K562 (cell line): ENCODE data around the gene CNR2. TPM values are rescaled to one million over a fixed set of nuclear protein-coding genes. Genes with fewer than 3 reads are reported as not detected.

Experiments used
- ATAC-seq: fragments of 200-7000 bp; cut with Tn5 transposase; 3 replicates; pipeline ENCODE4 v1.9.1; 2020; ENCODE audit warnings: moderate library complexity
- BruUV-seq: library from RNA; stranded (reverse); fragments of 400-500 nt; replicated peaks from 2 replicates; lab custom pipeline; 2021; lab: Mats Ljungman, UMichigan
- CTCF ChIA-PET: fragments of 300-600 bp; formaldehyde crosslinking; extraction: SDS; loops from one replicate; lab custom pipeline; 2021; ENCODE audit warnings: low intra/inter-chr PET ratio; lab: Yijun Ruan, JAX
- POLR2A ChIA-PET: fragments of 300-600, 350-650 bp; sonication (Branson Sonifier 250); formaldehyde crosslinking; extraction: SDS; loops from one replicate; lab custom pipeline; 2021; ENCODE audit warnings: antibody characterized with exemption, inconsistent platforms; lab: Yijun Ruan, JAX
- DNase-seq, 4 experiments: peaks; one replicate each; pipeline versions ENCODE4 v3.0.0 to v3.0.0-alpha.2; 2011 to 2018; ENCODE audit warnings: low spot score in 3 of 4, mixed read lengths in 3 of 4; ENCODE audit errors: extremely low read depth in 1 of 4
- FAIRE-seq: peaks from 2 replicates; lab custom pipeline; 2011; peaks lifted over from hg19 to GRCh38; lab: Jason Lieb, UNC
- H2AFZ ChIP-seq: 2 replicates; pipeline ENCODE4 v1.6.0; 2011; ENCODE audit warnings: low read depth, low read length, control low read depth, inconsistent platforms
- H3K27ac ChIP-seq: fragments of 200-600 bp; 3 replicates; pipeline ENCODE4 v1.8.0; 2011; ENCODE audit warnings: low read depth, mild to moderate bottlenecking, control low read depth, inconsistent platforms, low read length, moderate library complexity, mixed read lengths; ENCODE audit errors: extremely low read depth
- H3K27me3 ChIP-seq, 2 experiments: fragments of 300-600 bp in 1 of 2; 2 replicates in 1 of 2; 3 replicates in 1 of 2; pipeline versions ENCODE4 v1.6.0 to v1.8.0; 2011; ENCODE audit warnings: inconsistent platforms in 2 of 2, low read length in 2 of 2, mild to moderate bottlenecking in 1 of 2, mixed read lengths in 1 of 2, moderate library complexity in 1 of 2; ENCODE audit not compliant: control insufficient read depth in 2 of 2, insufficient read depth in 2 of 2
- H3K36me3 ChIP-seq: fragments of 300-600 bp; 3 replicates; pipeline ENCODE4 v1.8.0; 2011; ENCODE audit warnings: mild to moderate bottlenecking, low read length, inconsistent platforms; ENCODE audit not compliant: control insufficient read depth, insufficient read depth
- H3K4me1 ChIP-seq, 2 experiments: fragments of 200-600 bp in 1 of 2; replicated peaks in 1 of 2; 2 replicates in 1 of 2; 3 replicates in 1 of 2; pipeline versions ENCODE4 v1.5.1 to v1.8.0; 2011; ENCODE audit warnings: inconsistent platforms in 2 of 2, low read length in 2 of 2, mild to moderate bottlenecking in 1 of 2, mixed read lengths in 1 of 2, moderate library complexity in 1 of 2; ENCODE audit not compliant: control insufficient read depth in 2 of 2, insufficient read depth in 2 of 2
- H3K4me2 ChIP-seq: 2 replicates; pipeline ENCODE4 v1.6.1; 2011; ENCODE audit warnings: low read length, control low read depth, inconsistent platforms, mixed read lengths; ENCODE audit not compliant: insufficient read depth
- H3K4me3 ChIP-seq: fragments of 200-600 bp; sonication (generic), shearing (Covaris generic); 2 replicates; pipeline ENCODE4 v1.5.1; 2016; ENCODE audit warnings: control low read depth, inconsistent platforms
- H3K79me2 ChIP-seq: fragments of 200-600 bp; 3 replicates; pipeline ENCODE4 v1.8.0; 2011; ENCODE audit warnings: low read length, inconsistent platforms; ENCODE audit not compliant: control insufficient read depth, insufficient read depth
- H3K9ac ChIP-seq, 2 experiments: 2 replicates each; pipeline versions ENCODE4 v1.6.0 to v1.6.1; 2011; ENCODE audit warnings: low read depth in 2 of 2, low read length in 2 of 2, control low read depth in 1 of 2, inconsistent platforms in 1 of 2, mild to moderate bottlenecking in 1 of 2, mixed read lengths in 1 of 2; ENCODE audit not compliant: insufficient read depth in 1 of 2
- H3K9me1 ChIP-seq: one replicate; pipeline ENCODE4 v1.6.0; 2011; ENCODE audit warnings: inconsistent platforms, mild to moderate bottlenecking, low read length, moderate library complexity; ENCODE audit not compliant: control insufficient read depth, insufficient read depth
- H3K9me3 ChIP-seq: replicated peaks from 2 replicates; pipeline ENCODE4 v1.5.1; 2011; ENCODE audit warnings: low read depth, low read length, inconsistent platforms; ENCODE audit not compliant: control insufficient read depth, insufficient read depth
- H4K20me1 ChIP-seq: replicated peaks from 2 replicates; pipeline ENCODE4 v1.6.1; 2011; ENCODE audit warnings: low read length, inconsistent platforms, mixed read lengths; ENCODE audit not compliant: control insufficient read depth, insufficient read depth
- ARHGAP35 ChIP-seq: fragments of 450-650 bp; IDR thresholded peaks from 2 replicates; pipeline ENCODE4 v1.6.1; 2018; ENCODE audit not compliant: partially characterized antibody
- CBX8 ChIP-seq: fragments of 200-600 bp; sonication (generic); IDR thresholded peaks from 2 replicates; pipeline ENCODE4 v1.6.1; 2012; ENCODE audit warnings: borderline replicate concordance, mixed run types, low read depth, mild to moderate bottlenecking, moderate library complexity, mixed read lengths, low read length, control low read depth, inconsistent platforms; ENCODE audit not compliant: poor library complexity, severe bottlenecking; ENCODE audit errors: extremely low read depth
- DPF2 ChIP-seq: fragments of 450-650 bp; IDR thresholded peaks from 2 replicates; pipeline ENCODE4 v1.6.1; 2016
- MECOM ChIP-seq: fragments of 250-450 bp; sonication (Bioruptor Pico); IDR thresholded peaks from 2 replicates; pipeline ENCODE4 v1.8.0; 2022; ENCODE audit warnings: inconsistent platforms
- NCOA6 ChIP-seq: fragments of 450-650 bp; IDR thresholded peaks from 2 replicates; pipeline ENCODE4 v1.6.1; 2017; ENCODE audit warnings: mild to moderate bottlenecking
- NR3C1 ChIP-seq: sonication (generic); formaldehyde crosslinking; IDR thresholded peaks from 2 replicates; pipeline ENCODE4 v1.8.1; 2022; ENCODE audit warnings: missing genetic modification reagents
- RBM34 ChIP-seq: fragments of 200-400 bp; formaldehyde crosslinking; IDR thresholded peaks from 2 replicates; pipeline ENCODE4 v1.6.1; 2018; ENCODE audit warnings: low read length, borderline replicate concordance; ENCODE audit not compliant: insufficient read depth
- SMAD3 ChIP-seq: fragments of 450-650 bp; formaldehyde crosslinking; conservative IDR thresholded peaks from 2 replicates; pipeline ENCODE4 v1.4.0; 2020; ENCODE audit warnings: mild to moderate bottlenecking
- ZBED1 ChIP-seq: IDR thresholded peaks from 2 replicates; pipeline ENCODE4 v1.6.1; 2014
- ZNF124 ChIP-seq: sonication (generic); formaldehyde crosslinking; IDR thresholded peaks from 2 replicates; pipeline ENCODE4 v1.8.1; 2022; ENCODE audit warnings: missing genetic modification reagents
- ZNF707 ChIP-seq: fragments of 250-450 bp; sonication (Bioruptor Pico); conservative IDR thresholded peaks from 2 replicates; pipeline ENCODE4 v1.8.0; 2022; ENCODE audit warnings: inconsistent platforms, mild to moderate bottlenecking, moderate library complexity
- ZNF780A ChIP-seq: fragments of 250-450 bp; sonication (Bioruptor Pico); IDR thresholded peaks from 2 replicates; pipeline ENCODE4 v1.5.0; 2021; ENCODE audit warnings: mild to moderate bottlenecking
- ZSCAN29 ChIP-seq: fragments of 450-650 bp; IDR thresholded peaks from 2 replicates; pipeline ENCODE4 v1.6.1; 2017
- ZSCAN32 ChIP-seq: fragments of 450-650 bp; formaldehyde crosslinking; IDR thresholded peaks from 2 replicates; pipeline ENCODE4 v1.4.0; 2020; ENCODE audit warnings: mild to moderate bottlenecking, moderate library complexity
- WGBS: fragments of 100-300 bp; shearing (Covaris generic); methylation state at CpG from one replicate; pipeline ENCODE4 v1.1.6; 2016; ENCODE audit warnings: low coverage, mixed read lengths; ENCODE audit not compliant: insufficient coverage; ENCODE audit errors: missing lambda C conversion rate; 5-methylcytosine and 5-hydroxymethylcytosine counted together
- in situ Hi-C: fragments of 300-500 bp; cut with MboI; formaldehyde crosslinking; loops from 4 replicates; pipeline ENCODE4 v1.15.0; 2018; ENCODE audit warnings: inconsistent platforms, mixed read lengths
- intact Hi-C: fragments of 100-400 bp; cut with micrococcal nuclease; formaldehyde crosslinking; loops from 2 replicates; pipeline ENCODE4 v1.14.2; 2022
- polyA plus RNA-seq, 8 experiments: library from polyadenylated mRNA; depleted of rRNA in 4 of 8; stranded (reverse) in 5 of 8; unstranded in 3 of 8; fragments of >200 nt; fragmentation: Nextera tagmentation in 2 of 8; fragmentation: Illumina TruSeq in 1 of 8; extraction: Ambion mirVana in 2 of 8; extraction: Trizol in 1 of 8; gene quantifications; 2 replicates each; pipeline versions ENCODE4 v1.2.1 to v1.2.3, GENCODE V29; 2011 to 2014; ENCODE audit warnings: inconsistent platforms in 1 of 8, missing spikeins in 1 of 8
- total RNA-seq, 7 experiments: library from RNA; depleted of rRNA in 6 of 7; stranded (reverse); fragments of >200 nt in 6 of 7; fragmentation: Illumina TruSeq in 2 of 7; extraction: Trizol in 2 of 7; gene quantifications; 2 replicates each; pipeline versions ENCODE4 v1.2.1 to v1.2.3, GENCODE V29; 2011 to 2021; ENCODE audit warnings: low replicate concordance in 1 of 7
- TF ChIP-seq, protein P1 (sequence below), 3 experiments: IDR thresholded peaks in 2 of 3; conservative IDR thresholded peaks in 1 of 3; 2 replicates each; pipeline ENCODE4 v1.5.1; 2011 to 2012; ENCODE audit warnings: low read length in 3 of 3, mild to moderate bottlenecking in 3 of 3, control low read depth in 2 of 3, improper control_type of control experiment in 1 of 3, inconsistent platforms in 1 of 3, low read depth in 1 of 3, mixed read lengths in 1 of 3, moderate library complexity in 1 of 3; ENCODE audit not compliant: insufficient read depth in 2 of 3
- TF ChIP-seq, protein P2 (sequence below), 2 experiments: fragments of 450-650 bp; IDR thresholded peaks; 2 replicates each; pipeline ENCODE4 v1.6.1; 2016
- TF ChIP-seq, protein P3 (sequence below): sonication (generic); formaldehyde crosslinking; IDR thresholded peaks from 2 replicates; pipeline ENCODE4 v1.9.0; 2022; ENCODE audit warnings: mild to moderate bottlenecking, missing genetic modification reagents
- TF ChIP-seq, protein P4 (sequence below): sonication (generic); formaldehyde crosslinking; IDR thresholded peaks from 2 replicates; pipeline ENCODE4 v1.8.1; 2022; ENCODE audit warnings: missing genetic modification reagents

CNR2 gene
- total and polyA plus RNA-seq, 9 of the 15 experiments (the other 6 are each of a cell fraction or from before 2014, with no cell fraction given), result not detected

DNA sequence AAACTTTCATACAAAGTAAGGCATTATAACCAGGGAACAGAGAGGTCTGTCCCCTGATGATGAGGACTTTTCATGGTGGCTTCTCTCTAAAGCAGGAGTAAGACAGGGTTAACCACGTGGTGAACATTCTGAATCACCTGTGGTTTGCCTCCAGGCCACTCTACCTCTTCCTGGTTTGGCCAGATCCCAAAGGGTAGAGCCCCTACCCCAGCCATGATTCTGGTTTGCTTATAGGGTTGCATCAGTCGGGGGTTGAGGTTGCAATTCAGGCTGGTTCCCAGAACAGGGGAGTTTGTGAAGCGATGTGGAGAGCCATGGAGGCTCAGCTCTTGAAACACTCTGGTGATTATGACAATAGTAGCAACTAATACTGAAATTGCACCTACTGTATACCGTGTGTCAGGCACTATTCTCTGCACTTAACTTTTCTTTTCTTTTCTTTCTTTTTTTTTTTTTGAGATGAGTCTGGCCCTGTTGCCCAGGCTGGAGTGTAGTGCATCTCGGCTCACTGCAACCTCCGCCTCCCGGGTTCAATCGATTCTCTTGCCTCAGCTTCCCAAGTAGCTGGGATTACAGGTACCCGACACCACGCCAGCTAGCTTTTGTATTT, 8.3 kb downstream of the CNR2 start (continued):
- TF ChIP-seq, protein P1, sequence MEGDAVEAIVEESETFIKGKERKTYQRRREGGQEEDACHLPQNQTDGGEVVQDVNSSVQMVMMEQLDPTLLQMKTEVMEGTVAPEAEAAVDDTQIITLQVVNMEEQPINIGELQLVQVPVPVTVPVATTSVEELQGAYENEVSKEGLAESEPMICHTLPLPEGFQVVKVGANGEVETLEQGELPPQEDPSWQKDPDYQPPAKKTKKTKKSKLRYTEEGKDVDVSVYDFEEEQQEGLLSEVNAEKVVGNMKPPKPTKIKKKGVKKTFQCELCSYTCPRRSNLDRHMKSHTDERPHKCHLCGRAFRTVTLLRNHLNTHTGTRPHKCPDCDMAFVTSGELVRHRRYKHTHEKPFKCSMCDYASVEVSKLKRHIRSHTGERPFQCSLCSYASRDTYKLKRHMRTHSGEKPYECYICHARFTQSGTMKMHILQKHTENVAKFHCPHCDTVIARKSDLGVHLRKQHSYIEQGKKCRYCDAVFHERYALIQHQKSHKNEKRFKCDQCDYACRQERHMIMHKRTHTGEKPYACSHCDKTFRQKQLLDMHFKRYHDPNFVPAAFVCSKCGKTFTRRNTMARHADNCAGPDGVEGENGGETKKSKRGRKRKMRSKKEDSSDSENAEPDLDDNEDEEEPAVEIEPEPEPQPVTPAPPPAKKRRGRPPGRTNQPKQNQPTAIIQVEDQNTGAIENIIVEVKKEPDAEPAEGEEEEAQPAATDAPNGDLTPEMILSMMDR (IDR thresholded peaks at IDR 0.05 in 2 of 3, conservative IDR thresholded peaks at IDR 0.05 in 1 of 3; ENCODE audit: insufficient read depth in 2 of 3, low read depth in 1 of 3, low read length in 3 of 3), result no peak

DNA sequence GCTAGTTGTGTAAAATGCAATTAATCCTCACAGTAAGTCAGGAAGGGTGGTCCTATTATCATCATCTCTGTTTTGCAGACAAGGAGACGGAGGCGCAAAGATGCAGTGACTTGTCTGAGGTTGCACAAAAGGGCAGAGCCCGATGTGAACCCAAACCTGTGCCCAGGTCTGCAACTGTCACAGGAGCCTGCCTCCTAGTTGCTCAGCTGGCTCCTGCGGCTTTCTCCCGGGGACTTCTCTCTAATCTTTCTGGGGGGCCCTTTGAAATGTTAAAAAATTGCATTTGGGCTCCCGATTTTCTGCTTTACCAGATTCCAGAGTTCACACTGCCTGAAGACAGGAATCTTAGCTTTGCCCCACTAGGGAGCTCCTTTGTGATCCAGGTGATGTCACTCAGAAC, 9.4 kb downstream of the CNR2 start:
- intact Hi-C loops, result no loop called here
- Histone ChIP-seq H3K4me3 (no peak overlapping the region), H3K9ac (no peak overlapping the region), H4K20me1 (no peaks in the 10 kb centered on the region), H3K79me2 (no peaks in the 10 kb centered on the region), H3K36me3 (no peaks in the 10 kb centered on the region), H3K9me3 (no peaks in the 10 kb centered on the region), H3K4me1 (peaks cover 10 to 13% of the 10 kb centered on the region in 2 experiments; a peak in 4 of 5 replicates), H3K9me1 (no peaks in the 10 kb centered on the region), H3K27ac (no peak overlapping the region), H2AFZ (no peak overlapping the region), H3K4me2 (no peak overlapping the region), H3K27me3 (0 out of 5 replicates have a peak, but pooled peaks cover 0 to 7% of the 10 kb centered on the region in 2 experiments)
- WGBS, result 38% methylated on average over 6 of the region's 6 CpGs
- BruUV-seq, result no TSS peak
- DNase-seq (no peak), ATAC-seq (no peak), FAIRE-seq (no peak)
- in situ Hi-C loops, result no loop called here
- ChIA-PET CTCF (interaction anchor here (0.6 kb wide), 1 partner anchor 176 kb away, joined by 3 read pairs; no protein-coding TSS in a partner anchor), POLR2A (interaction anchor here (0.6 to 1.1 kb wide), 3 partner anchors 12 to 1854 kb away, joined by 3 to 6 read pairs (median 3); no protein-coding TSS in a partner anchor)
- TF ChIP-seq RBM34, result no peak
- TF ChIP-seq ZNF707, result no peak
- TF ChIP-seq, protein P2, sequence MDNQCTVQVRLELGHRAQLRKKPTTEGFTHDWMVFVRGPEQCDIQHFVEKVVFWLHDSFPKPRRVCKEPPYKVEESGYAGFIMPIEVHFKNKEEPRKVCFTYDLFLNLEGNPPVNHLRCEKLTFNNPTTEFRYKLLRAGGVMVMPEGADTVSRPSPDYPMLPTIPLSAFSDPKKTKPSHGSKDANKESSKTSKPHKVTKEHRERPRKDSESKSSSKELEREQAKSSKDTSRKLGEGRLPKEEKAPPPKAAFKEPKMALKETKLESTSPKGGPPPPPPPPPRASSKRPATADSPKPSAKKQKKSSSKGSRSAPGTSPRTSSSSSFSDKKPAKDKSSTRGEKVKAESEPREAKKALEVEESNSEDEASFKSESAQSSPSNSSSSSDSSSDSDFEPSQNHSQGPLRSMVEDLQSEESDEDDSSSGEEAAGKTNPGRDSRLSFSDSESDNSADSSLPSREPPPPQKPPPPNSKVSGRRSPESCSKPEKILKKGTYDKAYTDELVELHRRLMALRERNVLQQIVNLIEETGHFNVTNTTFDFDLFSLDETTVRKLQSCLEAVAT (IDR thresholded peaks at IDR 0.05), result no peak
- TF ChIP-seq, protein P3, sequence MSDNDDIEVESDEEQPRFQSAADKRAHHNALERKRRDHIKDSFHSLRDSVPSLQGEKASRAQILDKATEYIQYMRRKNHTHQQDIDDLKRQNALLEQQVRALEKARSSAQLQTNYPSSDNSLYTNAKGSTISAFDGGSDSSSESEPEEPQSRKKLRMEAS (CRISPR knock-in tag), result no peak
- TF ChIP-seq ZBED1, result no peak
- TF ChIP-seq MECOM (CRISPR knock-in tag), result no peak
- no peak for TF ChIP-seq ARHGAP35
- no peak for TF ChIP-seq SMAD3 (CRISPR knock-in tag)
- no peak for TF ChIP-seq NR3C1 (CRISPR knock-in tag)
- TF ChIP-seq, protein P4, sequence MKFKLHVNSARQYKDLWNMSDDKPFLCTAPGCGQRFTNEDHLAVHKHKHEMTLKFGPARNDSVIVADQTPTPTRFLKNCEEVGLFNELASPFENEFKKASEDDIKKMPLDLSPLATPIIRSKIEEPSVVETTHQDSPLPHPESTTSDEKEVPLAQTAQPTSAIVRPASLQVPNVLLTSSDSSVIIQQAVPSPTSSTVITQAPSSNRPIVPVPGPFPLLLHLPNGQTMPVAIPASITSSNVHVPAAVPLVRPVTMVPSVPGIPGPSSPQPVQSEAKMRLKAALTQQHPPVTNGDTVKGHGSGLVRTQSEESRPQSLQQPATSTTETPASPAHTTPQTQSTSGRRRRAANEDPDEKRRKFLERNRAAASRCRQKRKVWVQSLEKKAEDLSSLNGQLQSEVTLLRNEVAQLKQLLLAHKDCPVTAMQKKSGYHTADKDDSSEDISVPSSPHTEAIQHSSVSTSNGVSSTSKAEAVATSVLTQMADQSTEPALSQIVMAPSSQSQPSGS (CRISPR knock-in tag), result no peak
- TF ChIP-seq CBX8, result no peak
- TF ChIP-seq DPF2, result no peak
- no peak for TF ChIP-seq NCOA6
- no peak for TF ChIP-seq ZSCAN29
- no peak for TF ChIP-seq ZNF780A (CRISPR knock-in tag)
- no peak for TF ChIP-seq ZSCAN32
- TF ChIP-seq ZNF124 (CRISPR knock-in tag), result no peak
